ENCODE results near the gene IGSF5. TPM values are rescaled to one million over a fixed set of nuclear protein-coding genes. Genes with fewer than 3 reads are reported as not detected.

The IGSF5 gene
- total and polyA plus RNA-seq, 9 of the 15 experiments (the other 6 are each of a cell fraction or from before 2014, with no cell fraction given), result not detected

DNA sequence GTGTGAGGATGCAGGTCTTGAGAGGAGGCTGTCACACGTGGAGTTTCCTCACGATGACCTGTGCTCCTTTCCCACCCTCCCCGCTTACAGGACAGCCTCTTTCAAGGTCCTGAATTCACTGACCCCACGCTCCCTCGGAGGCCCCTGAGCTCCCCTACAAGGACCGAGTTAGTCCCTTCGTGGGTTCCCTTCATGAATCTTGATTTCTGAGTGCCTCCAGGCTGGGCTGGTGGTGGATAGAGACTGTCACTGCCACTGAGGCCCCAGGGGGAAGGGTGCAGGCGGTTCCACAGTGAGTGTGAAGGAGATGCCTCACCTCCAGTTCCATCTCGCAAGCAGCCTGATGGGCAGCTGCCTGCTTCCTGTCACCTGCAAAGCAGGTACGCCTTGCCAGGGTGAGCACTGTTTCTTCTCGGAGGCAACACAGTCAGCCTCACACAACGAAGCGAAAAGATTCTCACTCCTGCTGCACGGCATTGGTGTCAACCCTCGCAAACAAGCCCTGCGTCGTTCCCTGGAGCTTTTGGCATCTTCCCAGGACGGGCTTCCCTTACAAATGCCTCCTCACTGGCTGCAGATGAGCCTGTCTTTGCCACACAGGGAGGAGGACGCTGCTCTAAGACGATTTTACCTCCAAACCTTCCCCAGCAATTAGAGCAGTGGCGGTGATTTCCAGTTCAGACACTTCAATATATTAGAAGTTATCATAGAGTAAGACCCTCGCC lies 95.6 kb downstream of the IGSF5 start:
- Histone ChIP-seq H3K4me3 (no peak overlapping the region), H3K4me1 (replicated peaks in 1 of 2; ENCODE audit: control insufficient read depth in 2 of 2, insufficient read depth in 2 of 2, low read length in 2 of 2) (no peaks in the 10 kb centered on the region), H3K79me2 (ENCODE audit: control insufficient read depth, insufficient read depth, low read length) (no peaks in the 10 kb centered on the region), H4K20me1 (replicated peaks; ENCODE audit: control insufficient read depth, insufficient read depth, low read length) (no peaks in the 10 kb centered on the region), H3K4me2 (ENCODE audit: insufficient read depth, low read length) (no peak overlapping the region), H3K9ac (ENCODE audit: insufficient read depth in 1 of 2, low read depth in 2 of 2, low read length in 2 of 2) (no peak overlapping the region), H2AFZ (ENCODE audit: low read depth, low read length) (no peak overlapping the region), H3K36me3 (ENCODE audit: control insufficient read depth, insufficient read depth, low read length) (no peaks in the 10 kb centered on the region), H3K27ac (ENCODE audit: extremely low read depth, low read depth, low read length) (no peak overlapping the region), H3K9me3 (replicated peaks; ENCODE audit: control insufficient read depth, insufficient read depth, low read depth, low read length) (no peaks in the 10 kb centered on the region), H3K9me1 (ENCODE audit: control insufficient read depth, insufficient read depth, low read length) (no peaks in the 10 kb centered on the region), H3K27me3 (ENCODE audit: control insufficient read depth in 2 of 2, insufficient read depth in 2 of 2, low read length in 2 of 2) (no peaks in the 10 kb centered on the region; a peak in 1 of 5 replicates)
- ATAC-seq, result no peak
- TF ChIP-seq, protein P1, sequence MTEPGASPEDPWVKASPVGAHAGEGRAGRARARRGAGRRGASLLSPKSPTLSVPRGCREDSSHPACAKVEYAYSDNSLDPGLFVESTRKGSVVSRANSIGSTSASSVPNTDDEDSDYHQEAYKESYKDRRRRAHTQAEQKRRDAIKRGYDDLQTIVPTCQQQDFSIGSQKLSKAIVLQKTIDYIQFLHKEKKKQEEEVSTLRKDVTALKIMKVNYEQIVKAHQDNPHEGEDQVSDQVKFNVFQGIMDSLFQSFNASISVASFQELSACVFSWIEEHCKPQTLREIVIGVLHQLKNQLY (CRISPR knock-in tag; conservative IDR thresholded peaks at IDR 0.05), result no peak
- TF ChIP-seq CCAR2 (IDR thresholded peaks at IDR 0.05; ENCODE audit: low read depth, low read length), result no peak
- TF ChIP-seq SMARCA5 (IDR thresholded peaks at IDR 0.05), result no peak
- no peak for TF ChIP-seq KDM4B (IDR thresholded peaks at IDR 0.05; ENCODE audit: borderline replicate concordance in 2 of 2, low read depth in 1 of 2)
- peak; percentile 24; the same call in 1 of the 2 replicates for TF ChIP-seq L3MBTL2 (IDR thresholded peaks at IDR 0.05)
- TF ChIP-seq ZNF589 (CRISPR knock-in tag; IDR thresholded peaks at IDR 0.05; ENCODE audit: low read depth), result 0 out of 2 replicates have a peak, but pooled peaks have one; percentile 22
- BruUV-seq (replicated peaks), result no TSS peak
- FAIRE-seq, result no peak
- POLR2A ChIA-PET, result interaction anchor here (0.6 kb wide), 2 partner anchors 23 to 26 kb away, joined by 3 read pairs; no protein-coding TSS in a partner anchor
- in situ Hi-C loops (cut with MboI), result no loop called here
- intact Hi-C loops (cut with micrococcal nuclease), result no loop called here
- DNase-seq (ENCODE audit: extremely low read depth in 1 of 4, low spot score in 3 of 4), result no peak
- WGBS (ENCODE audit: insufficient coverage, low coverage, missing lambda C conversion rate), result 3% methylated on average over 22 of the region's 22 CpGs
- CTCF ChIA-PET (ENCODE audit: low intra/inter-chr PET ratio), result interaction anchor here (0.5 kb wide), 1 partner anchor 1405 kb away, joined by 3 read pairs; no protein-coding TSS in a partner anchor
